Hepatic stellate cell (primary cell): ENCODE measurements around the gene CENPU.
A peak's percentile ranks its signal among the peaks of the same experiment; 100 is the strongest.

Experiments used
- DNase-seq: peaks from one replicate; pipeline ENCODE4 v3.0.0; 2011; ENCODE audit warnings: low spot score

CENPU gene

DNA sequence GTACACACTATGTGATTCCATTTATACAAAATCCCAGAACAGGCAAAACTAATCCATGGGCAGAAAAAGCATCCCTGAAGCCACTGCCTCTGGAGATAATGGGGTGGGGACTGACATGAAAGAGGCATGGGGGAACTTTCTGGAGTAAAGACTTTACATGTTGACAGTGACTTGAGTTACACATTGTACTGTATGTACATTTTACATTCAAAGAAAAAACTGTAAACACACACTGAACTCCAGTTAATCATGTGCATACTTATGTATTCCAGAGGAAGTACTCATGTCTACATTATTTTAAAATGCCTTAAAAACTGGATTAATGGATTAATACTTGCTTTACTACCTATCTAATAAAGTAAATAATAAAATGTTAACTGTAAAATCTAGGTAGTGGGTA is 21.6 kb downstream of the CENPU start:
- no peak for DNase-seq

DNA sequence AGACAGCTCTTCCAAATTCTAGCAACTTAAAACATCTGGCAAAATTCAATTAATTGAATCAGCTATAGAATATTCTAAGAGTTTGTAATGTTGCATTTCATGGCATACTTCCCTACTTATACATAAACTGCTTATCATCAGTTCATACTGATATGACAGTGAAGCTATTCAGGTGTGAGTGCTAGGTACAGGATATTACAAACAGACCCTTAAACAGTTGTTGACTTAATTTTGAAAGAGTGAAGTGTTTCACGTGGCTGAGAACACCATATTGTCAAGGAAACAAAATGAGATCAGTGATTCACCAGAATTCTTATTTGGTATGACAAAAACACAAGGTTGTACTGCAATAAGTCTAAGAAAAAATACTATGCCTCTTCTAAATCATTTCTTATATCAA is 27.4 kb downstream of the CENPU start:
- DNase-seq = no peak

DNA sequence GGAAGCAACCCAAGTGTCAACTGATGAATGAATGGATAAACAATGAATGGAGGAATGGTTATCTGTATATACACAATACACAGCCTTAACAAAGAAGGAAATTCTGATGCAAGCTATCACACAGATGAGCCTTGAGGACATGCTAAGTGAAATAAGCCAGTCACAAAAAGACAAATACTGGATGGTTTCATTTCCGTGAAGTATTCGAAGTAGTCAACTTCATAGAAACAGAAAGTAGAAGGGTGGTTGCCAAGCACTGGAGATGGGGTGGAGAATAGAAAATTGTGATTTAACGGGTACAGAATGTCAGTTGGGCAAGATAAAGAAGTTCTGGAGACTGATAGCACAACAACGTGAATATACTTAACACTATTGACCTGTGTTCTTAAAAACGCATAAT is 28.2 kb downstream of the CENPU start:
- DNase-seq = no peak

DNA sequence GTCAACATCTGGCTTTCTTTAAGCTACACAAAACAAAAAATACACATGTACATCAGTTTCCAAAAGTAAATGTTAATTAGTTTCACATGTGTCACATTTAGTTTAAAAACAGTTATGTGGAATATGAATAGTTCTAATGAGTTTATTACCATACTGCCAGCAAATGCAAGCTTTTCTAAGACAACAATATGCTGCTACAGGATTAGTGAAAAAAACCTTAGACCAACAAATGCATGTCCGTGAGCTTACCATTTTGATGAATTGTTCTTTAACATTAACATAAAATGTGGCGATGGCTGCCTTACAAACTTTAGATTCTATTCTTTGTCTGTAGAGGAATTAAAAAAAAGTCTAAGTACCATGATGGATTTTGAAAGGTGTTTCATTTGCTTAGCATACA is 31.8 kb downstream of the CENPU start:
- no peak for DNase-seq

DNA sequence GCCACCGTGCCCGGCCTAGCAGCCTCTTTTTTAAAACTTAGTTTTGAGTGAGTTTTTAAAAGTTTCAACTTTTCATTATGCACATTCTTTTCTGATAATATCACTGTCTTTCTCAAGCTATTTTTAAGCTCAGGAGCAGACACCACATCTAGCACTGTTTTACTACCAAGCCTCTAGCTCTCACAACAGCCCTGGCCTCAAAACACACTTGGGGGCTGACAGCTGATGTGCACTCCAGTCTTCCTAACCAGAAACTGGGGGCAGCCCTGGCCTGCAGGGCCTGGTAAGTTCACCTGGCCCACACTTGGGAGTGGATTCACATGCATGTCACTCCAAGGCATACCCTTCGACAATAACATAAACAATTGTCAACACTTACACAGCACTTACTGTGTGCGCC is 34.0 kb downstream of the CENPU start:
- peak; percentile 18 for DNase-seq

DNA sequence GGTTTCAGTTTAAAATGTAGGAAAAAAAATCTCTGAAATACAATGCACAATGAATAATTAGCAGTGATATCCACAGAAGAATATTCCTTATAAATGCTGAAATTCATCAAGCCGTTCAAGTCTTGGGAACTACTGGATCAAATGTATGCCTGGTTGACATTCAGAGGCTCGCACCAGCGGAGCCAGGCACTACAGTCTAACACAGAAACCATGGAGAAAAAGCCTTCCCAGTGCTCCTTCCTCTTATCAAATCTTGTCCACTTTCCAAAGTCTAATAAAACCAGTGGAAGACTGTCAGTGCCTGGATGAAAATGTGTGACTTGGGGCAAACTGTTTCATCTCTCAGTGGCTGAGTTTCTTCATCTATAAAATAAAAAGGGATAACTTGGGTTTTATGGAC is 35.9 kb downstream of the CENPU start:
- DNase-seq = no peak

DNA sequence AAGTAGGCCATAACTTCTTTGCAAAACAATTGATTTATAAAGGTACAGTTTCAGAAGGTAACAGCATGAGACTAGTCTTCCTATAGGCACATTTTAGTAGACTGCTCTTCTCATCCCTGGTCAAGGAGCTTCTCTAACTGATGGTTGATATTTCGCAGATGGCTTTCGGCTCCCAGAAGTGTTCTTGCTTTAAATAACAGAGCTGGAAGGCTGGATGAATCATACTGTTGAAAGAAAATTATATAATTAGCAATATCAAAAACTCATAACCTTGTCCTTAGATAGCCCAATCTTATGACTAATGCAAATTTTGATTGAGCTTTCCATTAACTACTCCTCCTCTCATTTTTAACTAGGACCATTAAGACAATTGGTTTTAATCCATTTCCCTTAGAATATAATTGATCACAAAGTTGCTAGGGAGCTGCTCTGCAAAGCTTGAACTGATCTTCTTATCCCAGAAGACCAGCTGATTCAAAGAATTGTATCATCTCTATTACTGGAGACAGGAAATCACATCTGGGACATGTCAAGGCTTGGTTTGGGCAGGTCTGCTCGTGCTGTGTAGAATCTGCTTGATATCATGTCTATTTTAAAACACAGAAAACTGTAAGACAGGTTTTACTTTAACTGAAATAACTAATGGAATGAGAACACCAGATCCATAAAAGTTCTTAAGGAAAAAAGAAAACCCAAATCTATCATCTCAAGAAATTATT is 38.6 kb downstream of the CENPU start:
- DNase-seq = peak; percentile 15

DNA sequence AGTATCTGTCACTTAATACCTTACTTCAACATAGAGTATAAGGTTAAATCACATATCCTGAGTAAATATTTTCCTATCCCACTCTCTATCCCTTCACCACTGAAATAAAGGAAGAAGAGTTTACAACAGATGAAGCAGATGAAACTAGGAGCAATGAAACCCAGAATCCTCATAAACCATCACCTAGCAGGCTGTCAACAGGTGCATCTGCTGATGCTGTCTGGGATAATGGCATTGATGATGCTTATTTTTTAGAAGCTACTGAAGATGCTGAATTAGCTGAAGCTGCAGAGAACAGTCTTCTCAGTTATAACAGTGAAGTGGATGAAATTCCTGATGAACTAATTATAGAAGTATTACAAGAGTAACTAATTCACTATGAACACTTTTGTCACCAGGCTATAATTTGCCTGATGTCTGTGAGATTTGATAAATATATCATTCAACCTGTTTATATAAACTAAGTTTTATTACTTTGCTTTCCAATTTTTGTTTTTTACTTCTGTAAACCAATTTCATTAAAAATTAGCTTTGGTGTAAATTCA is 39.4 kb downstream of the CENPU start:
- no peak for DNase-seq

DNA sequence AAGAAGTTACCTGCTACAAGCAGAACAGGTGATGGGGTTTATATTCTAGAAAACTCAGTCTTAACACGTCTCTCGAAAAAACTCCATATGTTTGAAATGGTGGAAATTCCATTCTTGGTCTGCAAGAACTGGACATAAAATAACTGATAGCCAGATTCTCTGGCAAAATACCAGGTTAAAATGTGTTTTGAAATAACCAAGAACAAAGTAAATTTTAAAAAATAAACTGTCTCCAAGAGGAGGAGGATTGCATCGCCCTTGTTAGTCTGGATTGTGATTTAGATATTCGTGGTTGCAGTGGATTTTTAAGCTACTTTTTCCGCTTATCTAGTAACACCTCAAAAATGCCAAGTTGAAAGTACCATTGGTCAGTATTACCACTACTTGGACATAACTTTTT is 40.8 kb downstream of the CENPU start:
- DNase-seq = no peak

DNA sequence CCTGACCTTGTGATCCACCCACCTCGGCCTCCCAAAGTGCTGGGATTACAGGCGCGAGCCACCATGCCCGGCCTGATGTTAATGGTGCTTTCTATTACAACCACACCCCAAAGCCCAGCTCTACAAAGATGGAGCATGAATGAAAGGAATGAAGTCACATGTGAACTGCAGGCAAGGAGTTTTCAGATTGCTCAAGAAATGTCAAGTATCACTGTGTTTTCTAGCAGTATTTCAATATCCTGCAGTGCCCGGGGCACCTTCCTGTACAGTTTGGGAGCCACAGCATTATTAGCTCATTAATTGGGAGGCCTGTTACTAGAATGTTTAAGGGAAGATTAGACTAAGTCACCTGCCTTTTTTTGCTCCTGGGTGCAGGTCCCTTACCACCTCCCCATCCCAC is 44.2 kb downstream of the CENPU start:
- no peak for DNase-seq

DNA sequence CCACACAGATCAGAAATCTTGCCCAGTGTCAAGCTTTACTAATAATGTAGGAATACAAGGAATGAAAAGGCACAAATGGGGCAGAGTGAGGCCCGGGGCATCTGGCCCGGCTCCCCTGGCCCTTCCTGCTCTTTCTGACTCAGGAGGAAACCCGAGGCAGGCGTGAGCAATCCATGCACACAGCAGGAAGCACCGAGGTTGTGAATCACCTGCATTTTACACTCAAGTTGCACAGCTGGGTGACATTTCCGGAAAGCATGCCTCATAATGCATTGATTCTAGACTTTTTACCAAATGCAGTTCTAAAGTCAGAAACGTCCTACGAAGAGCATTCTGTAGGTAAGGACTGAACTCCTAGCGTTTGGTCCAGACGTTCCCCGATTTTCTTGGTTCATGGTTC is 45.4 kb downstream of the CENPU start:
- DNase-seq = peak; percentile 47

DNA sequence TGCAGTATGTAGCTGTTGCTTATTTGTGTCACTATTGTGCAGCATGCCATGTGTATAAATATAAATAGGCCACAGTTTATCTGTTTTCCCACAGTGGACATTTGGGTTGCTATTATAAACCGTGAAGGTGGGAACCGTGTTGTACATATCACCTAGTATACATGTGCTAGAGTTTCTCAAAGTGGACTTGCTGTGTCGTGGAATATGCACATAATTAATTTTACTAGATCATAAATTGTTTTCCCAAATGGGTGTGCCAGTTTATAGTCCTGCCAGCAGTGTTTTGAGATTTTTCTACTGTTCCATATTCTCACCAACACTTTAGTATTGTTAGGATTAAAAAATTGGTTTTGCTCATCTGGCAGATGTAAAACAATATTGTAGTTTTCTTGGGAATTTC is 45.9 kb downstream of the CENPU start:
- DNase-seq = no peak

DNA sequence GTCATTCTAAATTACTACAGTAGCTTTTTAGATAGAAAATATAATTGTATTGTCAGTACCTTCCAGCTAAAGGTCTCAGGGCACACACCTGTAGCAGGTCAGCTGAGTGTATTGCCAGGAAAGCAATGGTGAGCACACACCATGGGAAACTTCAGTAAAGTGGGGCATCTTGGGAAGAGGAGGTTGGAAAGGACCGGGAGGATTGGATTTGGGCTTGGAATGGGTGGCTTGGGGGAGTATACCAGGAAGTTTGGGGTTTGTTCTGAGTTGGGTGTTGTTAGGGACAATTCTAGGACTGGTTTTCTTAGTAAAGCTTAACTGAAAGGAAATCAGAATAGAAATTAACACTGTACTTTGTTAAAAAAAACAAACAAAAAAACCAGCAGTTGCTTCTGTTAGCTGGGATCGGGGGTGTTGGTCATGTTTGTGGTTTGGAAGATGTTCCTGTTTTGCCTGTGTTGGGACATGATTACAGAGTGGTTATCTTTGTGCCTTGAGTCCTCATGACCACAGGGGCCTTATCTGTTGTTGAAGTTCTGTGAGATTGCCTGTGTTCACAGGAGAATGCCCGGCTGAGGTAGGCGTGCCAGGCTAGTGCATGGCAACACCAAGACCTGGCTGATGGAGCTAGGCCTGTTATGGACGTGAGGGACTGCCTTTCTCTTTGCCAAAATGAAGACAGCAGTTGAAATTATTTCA is 49.3 kb downstream of the CENPU start:
- DNase-seq = no peak

DNA sequence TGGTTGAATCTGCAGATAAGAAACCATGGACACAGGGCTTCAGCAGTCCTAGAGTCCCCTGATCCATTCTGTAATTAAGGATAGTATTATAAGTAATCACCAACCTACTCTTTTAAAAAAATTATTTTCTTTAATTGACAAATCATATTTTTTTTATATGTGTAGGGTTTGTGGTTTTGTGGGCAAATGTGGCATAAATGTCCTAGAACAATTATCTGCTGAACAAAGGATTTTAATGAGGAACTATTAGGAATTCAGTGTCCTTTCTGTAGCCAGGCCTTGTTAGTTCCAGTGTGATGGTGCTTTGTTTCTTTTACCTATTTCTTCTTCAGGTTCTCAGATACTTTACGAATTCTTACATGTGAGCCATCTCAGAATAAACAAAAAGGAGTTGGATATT is 52.0 kb downstream of the CENPU start:
- no peak for DNase-seq

DNA sequence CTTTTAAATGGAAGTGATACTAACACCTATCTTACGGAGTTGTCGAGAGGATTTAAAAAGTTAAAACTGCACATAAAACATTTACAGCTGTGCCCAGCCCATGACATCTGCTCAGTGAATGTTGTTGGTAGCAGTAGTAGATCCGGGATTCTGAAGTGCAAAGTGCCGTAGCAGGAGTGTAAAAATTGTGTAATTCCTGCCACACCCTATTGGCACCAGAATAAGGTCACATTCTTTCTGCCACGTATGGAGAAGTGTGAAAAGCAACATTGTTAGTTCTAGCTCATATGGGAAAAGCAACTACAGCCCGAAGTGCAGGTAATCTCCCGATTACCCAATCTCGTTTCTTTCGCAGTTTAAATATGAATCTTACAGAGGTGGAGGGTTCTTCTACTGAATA is 53.2 kb downstream of the CENPU start:
- DNase-seq = no peak

DNA sequence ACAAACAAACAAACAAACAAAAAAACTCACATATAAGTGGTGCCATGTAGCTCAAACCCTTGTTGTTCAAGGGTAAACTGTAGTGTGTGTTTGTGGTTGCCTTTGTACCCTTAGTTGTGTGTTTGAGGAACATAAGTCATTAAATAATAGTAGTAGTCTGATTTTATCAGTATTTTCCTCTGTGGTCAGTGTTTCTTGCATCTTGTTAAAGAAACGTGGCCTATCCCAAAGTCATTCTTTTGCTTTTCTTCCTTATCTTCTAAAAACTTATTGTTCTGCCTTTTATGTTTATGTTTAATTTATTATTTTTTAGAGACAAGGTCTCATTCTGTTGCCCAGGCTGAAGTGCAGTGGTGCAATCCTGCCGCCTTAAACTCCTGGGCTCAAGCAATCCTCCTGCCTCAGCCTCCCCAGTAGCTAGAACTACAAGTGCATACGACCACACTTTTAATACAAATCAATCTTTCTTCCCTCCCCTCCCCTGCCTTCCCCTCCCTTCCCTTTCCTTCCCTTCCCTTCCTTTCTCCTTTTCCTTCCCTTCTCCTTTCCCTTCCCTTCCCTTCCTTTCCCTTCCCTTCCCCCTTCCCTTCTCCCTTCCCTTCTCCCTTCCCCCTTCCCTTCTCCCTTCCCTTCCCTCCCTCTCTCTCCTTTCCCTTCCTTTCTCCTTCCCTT is 57.9 kb downstream of the CENPU start:
- DNase-seq = no peak

DNA sequence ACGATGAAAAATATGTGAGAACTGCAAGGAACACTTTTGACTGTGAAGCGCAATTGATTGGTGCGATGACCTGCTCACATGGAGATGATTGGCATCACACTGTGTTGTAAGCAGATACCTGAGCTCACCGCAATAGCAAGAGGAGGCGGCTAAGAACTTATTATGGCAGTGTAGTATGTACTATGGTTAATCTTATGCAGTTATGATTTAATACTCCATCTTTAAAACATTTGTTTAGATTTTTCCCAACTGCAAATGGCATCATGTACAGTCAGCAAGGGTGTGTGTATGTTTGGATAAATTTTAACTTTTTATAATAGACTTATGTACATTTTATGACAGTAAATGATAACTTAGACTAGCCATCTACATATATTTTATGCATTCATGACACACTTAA is 58.9 kb downstream of the CENPU start:
- DNase-seq = no peak

DNA sequence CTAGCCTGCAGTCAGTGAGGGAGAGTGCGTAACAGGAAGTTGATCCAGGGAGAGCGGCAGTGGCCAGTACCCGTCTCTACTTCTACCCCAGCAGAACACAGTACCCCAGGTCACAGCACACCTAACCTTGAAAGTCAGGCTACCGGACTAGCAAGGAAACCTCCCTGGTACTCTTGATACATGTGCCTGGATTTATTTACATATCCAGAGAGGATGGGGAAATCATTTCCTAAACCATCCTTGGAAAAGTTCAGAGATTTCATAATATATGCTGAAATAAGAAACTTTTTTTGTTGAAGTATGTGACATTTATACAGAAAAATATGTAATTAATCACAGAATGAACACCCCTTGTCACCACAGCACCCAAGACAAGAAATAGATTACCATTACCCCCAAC is 59.9 kb downstream of the CENPU start:
- DNase-seq = no peak

DNA sequence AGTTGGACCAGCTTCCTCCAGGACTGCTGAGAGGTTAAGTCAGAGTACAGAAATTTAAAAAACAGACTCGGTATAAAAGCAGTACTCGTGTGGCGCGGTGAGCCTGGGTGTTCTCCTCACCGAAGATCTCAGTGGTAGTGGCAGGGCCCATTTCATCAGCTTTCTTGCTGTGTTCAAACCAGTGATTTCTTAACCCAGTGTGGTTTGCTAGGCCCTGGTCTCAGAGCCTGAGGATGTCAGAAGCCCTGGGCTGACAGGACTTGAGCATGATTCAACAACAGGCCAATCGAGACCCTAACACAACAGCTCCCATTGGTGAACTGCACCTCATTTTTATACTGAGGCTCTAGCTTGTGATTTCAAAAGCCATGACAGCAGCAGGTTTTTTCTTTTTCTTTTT is 61.2 kb downstream of the CENPU start:
- no peak for DNase-seq

DNA sequence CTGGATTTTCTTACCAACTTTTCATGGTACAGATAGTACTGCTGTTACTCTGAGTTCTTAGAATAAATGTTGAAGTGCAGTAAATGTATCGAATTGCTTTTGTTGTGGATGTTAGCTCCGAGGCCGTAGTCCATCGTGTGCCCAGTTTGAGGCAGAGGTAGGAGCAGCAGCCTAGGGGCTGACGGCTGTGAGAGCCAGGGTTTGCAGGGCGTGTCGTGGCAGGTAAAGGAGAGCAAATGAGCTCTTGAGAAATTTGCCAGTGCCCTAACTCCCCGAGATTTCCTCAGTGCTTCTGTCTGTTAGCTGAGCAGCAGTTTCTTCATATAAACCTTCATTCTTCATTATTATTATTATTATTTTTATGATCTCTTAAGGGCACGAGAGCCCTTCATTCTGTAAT is 62.8 kb downstream of the CENPU start:
- no peak for DNase-seq

DNA sequence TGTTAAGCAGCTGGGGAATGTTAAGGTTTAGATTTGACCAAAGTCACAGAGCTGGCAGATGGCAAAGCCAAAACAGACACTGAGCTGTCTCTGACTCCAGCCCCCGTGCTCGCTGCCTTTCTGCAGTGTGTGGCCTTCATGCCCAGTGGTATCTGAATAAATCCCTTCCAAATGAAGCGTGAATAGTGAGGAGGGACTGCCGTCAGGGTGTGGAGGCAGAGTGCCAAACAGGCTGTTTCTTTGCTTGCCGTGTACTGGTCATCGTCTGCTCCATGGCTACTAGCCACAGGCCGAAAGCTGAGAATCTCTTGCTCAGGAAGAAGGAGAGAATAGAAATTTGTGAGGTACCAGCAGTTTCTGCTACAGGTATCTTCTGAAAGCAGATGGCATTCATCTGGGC is 64.6 kb downstream of the CENPU start:
- DNase-seq = no peak

DNA sequence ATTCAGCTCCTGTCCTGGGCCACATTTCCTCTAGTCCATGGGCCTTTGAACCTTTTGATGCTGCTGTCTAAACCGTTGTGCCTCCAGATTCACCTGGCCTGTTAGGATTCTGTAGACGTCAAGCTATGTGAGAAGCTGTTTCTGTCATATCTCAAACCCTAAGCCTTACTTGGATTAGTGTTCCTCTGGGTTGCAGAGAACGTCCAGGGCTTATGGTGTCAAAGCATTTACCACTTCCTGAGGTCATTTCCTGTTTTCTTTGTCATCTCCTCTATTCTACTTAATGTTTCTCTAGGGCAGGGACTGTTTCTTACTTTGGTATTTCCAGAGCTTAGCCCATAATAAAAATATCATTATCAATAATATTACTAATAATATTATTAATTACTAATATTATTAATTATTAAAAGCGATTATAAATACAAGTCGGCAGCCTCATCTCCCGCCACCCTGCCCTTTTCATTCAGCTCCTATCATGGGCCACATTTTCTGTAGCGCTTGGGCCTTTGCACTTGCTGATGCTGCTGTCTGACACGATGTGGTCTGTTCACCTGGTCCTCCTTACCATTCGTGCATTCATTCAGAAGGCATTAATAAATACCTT is 65.3 kb downstream of the CENPU start:
- DNase-seq = no peak

DNA sequence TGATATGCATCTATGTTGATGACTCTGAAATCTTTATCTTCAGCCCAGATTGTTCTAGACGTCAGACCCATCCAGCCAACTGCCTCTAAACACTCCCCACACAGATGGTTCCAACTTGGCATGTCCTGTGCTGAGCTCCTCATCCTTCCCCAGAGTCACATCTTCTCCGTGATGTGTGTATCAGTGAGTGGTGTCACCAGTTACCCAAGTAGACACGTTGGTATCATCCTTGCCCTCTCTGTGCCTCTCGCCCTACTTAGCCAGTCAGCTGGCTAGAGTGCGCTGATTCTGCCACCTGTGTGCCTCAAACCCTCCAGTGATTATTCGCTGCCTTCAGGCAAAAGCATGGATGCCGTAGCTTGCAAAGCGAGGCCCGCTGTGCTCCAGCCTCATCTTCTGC is 65.8 kb downstream of the CENPU start:
- DNase-seq = no peak
